Activated naive CD8-positive, alpha-beta T cell treated with anti-CD3 and anti-CD28 coated beads, Interleukin-2, amount 50 U/mL, for 16 hours (primary cell): ENCODE results near the gene KREMEN1.

Experiments used
- DNase-seq: peaks from one replicate; pipeline ENCODE4 v3.0.0-alpha.2; 2020; ENCODE audit warnings: low read depth, low spot score

Gene KREMEN1

DNA sequence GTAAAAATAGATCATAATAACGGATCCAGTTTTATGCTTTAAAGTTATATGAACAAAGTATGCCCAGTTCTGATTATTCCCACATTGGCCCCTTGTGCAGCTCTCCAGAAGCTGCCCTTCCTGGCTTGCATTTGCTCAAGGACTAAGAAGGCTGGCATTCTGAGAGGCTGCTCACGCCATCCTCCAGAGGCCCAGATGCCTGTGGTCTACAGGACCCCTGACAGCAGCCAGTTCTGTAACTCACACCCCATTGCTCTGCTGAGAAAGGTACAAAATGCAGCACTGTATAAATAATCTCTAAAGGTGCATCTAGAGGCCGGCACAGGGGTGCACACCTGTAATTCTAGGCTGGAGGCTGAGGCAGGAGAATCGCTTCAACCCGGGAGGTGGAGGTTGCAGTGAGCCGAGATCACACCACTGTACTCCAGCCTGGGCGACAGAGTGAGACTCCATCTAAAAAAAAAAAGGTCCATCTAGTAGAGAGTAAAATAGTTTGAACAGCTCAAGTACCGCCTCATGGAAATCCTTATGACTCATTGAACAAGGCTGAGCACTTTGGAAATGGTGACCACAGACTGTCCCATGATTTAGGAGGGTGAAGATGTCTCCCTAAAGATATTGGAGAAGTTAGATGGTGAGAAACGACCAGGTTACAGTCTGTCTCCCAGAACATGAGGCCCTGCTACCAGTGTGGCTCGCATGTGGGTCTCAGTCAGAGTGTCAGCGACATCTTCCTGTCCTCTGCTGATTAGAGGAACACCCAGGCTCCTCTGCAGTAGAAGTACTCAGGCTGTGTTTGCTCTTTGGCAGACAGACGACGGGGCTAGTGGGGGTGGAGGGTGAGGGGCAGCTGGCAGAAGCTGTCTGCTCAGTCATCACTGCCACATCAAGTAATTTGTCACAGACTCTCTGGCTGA is 56.3 kb downstream of the KREMEN1 start:
- DNase-seq, result no peak

DNA sequence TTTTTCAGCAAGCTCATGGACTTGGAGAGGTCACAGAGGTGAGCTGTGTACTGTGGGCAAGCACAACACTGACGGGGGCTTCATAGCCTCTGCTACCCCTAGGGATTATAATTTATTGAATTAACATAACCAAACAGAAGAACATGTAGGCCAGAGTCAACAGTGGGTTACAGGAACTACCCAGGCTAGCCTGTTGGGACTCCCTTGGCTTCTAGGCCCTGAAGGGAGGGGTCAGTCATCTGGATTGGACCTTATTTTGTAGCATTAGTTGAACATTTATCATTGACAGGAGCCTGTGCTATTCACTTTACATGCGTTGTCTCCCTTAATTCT is 56.9 kb downstream of the KREMEN1 start:
- no peak for DNase-seq

DNA sequence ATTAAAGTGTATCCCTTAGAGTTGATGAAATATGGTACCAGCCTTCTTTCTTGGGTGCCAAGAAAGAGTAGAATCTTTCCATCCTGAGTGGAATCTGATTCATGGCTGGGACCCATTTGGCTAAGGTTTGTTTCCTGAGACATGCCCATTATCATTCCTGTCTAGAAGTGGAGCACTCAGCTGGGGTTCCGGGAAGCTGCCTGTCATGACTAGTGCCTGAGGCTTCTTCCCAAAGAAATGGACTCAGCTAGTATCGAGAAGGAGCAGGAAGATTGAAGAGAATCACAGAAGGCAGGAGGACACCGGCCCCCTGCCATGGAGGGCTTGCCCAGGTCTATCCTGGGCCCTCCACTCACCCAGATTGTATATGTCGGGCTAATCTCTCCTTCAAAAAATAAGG is 57.6 kb downstream of the KREMEN1 start:
- no peak for DNase-seq

DNA sequence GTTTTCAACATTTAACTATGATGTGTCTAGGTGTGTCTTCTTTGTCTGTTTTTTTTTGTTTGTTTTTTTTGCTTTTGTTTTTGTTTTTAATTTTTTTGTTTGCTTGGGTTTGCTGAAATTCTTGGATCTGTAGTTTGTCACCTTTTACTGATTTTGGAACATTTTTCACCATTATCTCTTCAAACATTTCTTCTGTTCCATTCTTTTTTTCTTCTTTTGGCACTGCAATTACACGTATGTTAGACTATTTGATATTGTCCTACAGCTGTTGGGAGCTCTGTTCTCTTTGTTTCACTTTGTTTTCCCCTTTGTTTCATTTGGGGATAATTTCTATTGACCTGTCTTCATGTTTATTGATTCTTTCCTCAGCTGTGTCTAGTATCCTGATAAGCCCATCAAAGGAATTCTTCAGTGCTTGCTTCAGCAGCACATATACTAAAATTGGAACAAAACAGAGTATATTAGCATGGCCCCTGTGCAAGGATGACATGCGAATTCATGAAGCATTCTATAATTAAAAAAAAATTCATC is 60.8 kb downstream of the KREMEN1 start:
- DNase-seq, result no peak

DNA sequence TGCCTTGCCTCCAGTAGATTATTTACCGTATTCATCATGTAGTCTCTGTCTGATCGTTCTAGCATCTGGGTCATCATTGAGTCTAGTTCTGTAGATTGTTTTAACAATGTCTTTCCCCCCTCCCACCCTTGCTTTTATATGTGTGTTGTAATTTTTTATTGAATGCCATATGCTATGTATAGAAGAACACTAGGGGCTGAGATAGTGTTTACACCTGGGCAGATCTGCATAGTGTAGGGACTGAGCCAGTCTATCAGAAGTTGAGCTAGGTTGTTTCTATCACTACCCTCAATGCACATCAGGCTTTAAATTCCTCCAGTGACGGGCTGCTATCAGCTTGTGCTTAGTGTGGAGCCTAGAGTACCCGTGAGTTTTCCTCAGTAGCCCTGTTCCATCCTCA is 61.6 kb downstream of the KREMEN1 start:
- no peak for DNase-seq

DNA sequence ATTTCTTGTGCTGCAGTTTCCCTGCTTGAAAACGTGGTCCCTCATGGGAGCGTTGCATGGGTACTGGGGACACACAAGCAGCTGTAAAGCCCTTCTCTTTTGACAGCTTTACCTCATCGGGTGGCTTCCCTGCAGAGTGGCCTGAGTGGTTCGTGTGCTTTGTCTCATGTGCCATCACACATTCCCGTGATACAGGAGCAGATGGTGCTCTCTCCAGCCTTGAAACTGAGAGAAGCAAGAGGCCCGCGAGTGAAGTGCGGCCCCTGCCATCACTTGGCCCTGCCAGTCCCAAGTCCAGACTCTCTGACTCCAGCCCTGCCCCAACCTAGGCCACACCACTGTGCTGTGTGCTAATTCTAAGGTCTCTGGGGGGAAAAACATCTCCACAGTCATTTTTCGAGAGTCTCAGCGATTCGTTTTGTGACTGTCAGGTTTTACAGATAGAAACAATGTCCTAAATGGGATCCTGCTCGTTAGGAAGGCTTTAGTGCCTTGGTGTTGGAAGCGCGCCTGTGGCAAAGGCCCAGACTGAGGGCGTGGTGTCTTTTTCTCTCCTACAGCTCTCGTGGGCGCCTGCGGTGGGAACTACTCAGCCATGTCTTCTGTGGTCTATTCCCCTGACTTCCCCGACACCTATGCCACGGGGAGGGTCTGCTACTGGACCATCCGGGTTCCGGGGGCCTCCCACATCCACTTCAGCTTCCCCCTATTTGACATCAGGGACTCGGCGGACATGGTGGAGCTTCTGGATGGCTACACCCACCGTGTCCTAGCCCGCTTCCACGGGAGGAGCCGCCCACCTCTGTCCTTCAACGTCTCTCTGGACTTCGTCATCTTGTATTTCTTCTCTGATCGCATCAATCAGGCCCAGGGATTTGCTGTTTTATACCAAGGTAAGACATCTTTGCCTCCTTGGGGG is 64.2 kb downstream of the KREMEN1 start:
- no peak for DNase-seq

DNA sequence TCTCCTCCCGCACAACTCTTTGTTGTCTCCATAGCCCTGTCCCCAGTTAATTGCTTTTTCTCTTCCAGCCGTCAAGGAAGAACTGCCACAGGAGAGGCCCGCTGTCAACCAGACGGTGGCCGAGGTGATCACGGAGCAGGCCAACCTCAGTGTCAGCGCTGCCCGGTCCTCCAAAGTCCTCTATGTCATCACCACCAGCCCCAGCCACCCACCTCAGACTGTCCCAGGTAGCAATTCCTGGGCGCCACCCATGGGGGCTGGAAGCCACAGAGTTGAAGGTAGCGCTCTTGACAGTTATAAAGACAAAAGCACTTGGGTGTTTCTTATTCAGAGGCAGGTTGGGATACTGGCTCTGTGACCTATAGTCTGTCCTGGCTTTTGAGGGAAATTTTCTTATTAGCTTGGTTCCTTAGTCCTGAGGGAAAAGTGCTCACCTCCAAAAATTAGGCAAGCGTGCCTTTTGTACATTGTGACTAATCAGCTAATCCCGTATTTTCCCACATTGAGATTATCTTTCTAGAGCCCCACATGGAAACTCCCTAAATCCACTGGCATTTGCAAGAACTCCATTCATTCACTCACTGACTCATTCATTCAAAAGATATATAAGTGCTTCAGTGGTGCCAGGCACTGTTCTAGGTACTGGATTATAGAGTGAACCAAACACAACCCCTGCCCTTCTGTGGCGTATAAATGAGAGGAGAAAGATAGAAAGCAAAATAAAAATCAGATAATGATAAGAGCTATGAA is 65.9 kb downstream of the KREMEN1 start:
- DNase-seq, result no peak

DNA sequence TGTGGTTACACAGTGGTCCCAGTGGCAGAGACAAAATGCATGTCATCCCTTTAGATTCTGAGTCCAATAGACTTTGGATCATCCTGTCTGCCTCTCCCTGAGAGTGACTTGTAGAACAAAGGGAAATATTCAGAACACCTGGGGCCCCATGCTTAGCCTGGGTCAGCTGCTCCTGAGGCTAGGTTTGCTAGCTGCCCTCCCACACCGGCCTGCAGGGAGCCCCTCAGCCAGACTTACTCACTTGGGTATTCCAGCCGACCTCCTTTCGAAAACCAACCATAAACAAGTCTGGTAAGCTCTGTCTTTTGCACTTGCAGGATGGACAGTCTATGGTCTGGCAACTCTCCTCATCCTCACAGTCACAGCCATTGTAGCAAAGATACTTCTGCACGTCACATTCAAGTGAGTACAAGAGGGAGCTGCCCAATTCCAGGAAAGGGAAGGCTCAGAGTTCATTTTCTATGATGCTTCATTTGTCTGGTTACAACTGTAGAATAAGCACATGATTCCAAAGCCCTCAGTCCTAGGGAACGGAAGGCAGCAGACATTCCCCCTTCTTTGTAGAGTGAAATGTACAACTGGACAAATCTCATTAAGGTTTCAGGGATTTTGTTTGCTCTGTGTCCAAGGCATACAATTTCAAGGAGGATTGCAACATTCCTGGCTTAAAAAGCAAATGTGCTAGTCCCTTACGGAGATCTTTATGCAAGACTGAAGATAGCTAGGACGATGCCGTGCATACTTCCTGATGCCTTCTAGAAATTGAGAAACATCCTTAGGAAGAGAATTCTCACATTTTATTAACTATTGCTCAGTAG is 67.3 kb downstream of the KREMEN1 start:
- no peak for DNase-seq

DNA sequence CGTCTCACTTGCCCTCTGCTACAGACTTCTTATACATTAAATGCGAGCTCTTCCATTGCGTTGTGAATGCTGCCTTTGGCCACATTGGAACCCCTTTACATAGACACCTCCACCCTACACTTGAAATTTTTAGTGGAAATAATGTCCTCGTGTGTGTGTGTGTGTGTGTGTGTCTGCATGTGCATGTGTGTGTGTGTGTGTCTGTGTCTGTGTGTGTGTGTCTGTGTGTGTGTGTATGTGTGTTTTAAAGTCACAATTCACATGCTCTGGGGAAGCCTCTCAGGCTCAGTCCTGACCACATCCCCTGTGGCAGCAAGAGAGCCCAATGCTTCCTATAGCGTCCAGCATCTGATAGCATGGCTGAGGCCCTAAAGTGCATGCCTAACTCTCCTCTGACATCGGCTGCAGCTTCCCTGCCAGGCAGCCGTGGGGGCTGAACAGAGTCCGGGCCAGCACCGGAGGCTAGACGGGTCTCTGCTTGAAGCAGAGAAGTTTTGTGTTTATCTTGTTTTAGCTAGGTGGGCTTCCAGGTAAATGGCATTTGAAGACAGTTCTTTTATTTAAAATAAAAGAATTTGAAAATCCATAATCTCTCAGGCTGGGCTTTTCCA is 68.3 kb downstream of the KREMEN1 start:
- no peak for DNase-seq

DNA sequence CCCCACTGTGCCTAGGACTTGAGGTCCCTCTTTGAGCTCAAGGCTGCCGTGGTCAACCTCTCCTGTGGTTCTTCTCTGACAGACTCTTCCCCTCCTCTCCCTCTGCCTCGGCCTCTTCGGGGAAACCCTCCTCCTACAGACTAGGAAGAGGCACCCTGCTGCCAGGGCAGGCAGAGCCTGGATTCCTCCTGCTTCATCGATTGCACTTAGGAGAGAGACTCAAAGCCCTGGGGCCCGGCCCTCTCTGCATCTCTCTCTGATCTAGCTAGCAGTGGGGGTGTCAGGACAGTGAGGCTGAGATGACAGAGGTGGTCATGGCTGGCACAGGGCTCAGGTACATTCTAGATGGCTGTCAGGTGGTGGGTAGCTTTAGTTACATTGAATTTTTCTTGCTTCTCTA is 69.3 kb downstream of the KREMEN1 start:
- no peak for DNase-seq

DNA sequence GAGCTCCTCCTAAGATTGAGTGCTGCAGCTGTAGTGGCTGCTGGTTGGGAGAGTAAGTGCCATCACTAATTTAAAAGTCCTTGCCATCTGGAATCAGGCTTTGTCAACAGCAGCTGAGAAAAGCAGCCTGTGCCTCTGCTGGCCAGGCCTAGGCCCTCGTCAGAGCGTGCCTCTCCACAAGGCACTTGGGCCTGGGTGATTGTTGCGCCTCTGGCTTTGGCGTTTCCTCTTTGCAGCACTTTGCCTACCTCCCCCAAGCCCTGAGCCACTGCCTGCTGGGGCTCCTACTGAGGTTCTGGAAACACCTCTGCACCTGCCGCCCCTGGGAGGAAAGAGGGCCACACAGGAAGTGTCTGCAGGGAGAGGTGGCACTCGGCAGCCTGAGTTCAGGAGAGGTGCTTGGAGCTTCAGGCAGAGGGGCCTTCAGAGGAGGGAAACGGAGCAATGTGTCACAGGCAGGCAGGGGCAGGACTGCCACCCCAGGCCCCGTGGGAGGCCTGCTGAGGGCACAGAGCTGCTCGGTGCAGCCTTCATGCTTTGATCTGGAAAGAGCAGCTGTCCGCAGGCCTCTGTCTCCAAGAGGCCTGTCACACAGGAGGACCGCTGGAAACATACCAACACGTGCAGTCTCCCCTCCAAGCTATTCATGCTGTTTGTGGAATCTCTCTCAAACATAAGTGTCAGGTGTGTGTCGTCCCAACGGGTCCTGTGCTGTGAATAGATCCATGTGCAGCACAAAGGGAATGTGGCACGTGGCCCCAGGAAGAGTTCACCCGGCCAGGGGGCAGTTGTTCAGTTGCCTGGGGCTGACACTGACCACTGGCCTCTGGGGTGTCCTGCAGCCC is 71.3 kb downstream of the KREMEN1 start:
- no peak for DNase-seq

DNA sequence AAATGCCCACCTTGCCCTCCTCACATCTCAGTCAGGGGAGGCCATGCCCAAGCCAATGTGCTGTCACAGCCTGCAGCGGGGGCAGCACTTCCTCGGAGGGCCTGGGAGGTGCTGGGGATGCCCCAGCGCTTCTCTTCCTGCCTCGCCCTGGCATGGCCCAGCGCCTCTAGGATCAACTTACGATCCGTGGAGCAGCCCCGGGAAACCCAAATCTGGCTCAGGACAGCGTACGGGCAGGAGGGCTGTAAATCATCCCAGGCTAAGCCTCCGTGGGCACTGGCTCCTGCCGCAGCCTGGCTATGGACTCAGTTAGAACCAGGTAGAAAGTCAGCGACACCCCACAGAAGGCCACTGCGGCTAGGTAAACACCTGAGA is 71.9 kb downstream of the KREMEN1 start:
- no peak for DNase-seq

DNA sequence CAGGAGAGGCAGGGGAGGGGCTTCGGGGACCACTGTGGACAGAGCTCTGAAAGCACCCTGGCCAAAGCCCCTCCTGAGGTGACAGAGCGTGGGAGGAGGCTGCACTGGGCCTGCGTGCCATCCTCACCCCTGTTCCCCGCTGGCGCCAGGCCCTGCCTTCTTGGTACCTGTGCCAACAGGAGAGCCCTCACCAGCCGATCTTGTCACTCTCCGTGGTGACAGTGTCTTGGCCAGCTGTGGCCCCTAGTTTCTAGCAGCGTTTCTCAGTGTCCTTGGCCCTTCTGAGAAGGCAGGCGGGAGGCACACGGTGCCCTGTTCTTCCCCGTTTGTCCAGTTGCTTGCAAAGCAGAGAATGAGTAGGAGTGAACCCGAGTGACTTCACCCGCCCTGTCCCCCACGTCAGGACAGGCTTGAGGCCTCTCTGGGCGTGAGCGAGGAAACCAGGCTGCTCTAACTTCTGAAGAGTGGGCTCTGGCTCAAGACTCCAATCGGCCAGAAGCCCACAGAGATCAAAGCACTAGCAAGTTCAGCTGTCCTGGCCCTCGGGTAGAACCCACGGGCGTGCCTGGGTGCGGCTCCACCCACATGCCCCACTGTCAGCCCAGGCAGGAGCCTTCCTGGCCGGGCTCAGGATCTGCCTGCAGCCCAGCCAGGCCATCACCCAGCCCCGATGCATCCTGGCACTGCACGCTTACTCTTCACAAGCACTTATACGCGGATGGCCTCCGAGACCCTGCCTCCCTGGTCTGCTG is 72.7 kb downstream of the KREMEN1 start:
- DNase-seq, result no peak

DNA sequence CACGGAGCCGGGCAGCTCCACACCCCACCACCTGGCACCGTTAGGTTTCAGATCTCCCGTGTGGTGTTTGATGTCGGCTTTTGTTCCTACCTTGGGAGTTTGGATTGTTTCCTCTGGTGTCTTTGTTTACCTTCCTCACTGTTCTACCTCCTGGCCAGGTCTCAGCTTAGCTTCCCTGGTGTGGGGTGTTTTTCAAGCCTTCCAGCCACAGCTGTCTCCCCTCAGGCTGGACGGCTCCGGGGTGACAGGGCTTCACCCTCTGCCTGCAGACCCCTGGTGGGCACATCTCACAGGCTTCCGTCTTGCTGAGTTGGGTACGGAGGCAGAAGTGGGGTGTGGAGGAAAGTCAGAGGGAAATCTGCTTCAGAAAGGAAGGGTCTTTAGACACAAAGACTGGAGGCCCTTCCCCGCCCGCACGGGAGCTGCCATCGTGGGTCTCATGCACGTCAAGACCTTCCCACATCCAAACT is 73.3 kb downstream of the KREMEN1 start:
- no peak for DNase-seq

DNA sequence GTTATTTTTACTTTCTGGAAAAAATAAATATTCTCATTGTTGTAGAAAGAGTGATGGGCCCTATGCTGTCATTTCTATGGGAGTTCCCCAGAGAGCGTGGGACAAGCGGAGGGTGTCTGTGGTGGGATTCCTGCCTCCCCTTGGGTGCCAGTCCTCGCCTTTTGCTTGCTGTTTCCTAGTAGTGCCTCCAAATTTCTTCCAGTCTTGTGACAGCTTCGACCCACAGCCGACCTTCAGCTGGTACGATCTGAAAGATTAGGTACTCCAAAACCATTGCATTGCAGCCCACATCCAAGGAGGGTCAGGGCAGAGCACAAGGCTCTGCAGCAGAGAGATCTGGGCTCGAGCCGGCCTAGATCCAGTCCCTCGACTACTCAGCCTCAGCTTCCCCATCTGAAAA is 73.9 kb downstream of the KREMEN1 start:
- no peak for DNase-seq

DNA sequence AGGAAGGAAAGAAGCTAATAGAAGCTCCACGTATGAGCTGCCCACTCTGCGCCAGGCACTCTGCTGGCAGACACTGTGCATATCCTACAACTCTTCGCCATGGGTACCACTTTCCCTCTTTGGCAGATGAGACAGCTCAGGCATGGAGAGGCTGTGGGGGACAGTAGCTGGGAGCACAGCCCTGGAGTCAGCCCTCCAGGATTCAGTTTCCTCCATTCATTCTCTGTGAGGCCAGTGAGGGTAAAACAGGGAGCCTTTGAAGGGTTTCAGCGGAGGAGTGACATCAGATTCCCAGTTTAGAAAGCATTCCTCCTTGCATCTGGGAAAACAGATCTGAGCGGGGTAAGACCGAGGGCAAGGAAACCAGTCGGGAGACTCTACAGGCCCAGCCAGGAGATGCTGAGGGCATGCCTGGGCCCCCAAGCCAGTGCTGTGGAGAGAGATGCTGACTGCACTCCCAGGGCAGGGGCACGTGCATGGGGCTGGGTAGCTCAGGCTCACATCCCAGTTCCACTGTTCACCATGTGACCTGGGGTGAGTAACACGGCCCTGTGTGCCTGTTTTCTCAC is 74.6 kb downstream of the KREMEN1 start:
- no peak for DNase-seq

DNA sequence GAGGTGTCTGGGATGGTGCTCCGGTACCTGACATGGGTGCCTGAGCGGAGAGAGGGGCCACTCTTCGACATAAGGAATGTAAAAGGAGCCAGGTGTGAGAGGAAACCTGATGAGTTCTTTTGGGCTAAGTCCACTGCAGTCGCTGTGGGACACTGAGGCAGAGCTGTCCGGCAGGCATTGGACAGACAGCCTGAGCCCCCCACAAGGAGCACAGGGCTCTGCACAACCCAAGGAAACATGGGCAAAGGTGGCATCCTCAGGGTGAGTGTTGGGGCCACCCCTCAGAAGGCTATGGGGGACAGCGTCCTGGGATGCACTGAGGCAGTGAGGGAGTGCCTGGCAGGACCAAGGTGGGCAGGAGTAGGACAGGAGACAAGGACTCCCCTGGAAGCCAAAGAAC is 75.2 kb downstream of the KREMEN1 start:
- no peak for DNase-seq

DNA sequence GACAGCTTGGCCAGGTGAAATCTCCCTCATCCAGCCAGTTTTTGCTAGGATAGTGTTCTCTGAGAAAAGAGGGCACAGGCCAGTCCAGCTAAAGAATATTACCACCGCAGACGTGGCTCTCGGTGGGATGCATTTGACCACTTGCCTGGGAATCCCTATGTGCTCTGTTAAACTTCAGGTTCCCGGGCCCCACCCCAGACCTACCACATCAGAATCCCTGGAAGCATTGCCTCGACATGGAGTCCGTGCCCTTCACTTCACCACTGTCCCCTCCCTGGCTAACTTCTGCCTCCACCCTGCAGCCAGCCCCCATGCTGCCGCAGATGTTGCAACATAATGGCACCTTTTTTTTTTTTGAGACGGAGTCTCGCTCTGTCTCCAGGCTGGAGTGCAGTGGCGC is 76.0 kb downstream of the KREMEN1 start:
- DNase-seq, result no peak
